HCT116 (cell line): ENCODE data around the gene CPT1A. TPM values are rescaled to one million over a fixed set of nuclear protein-coding genes. Genes with fewer than 3 reads are reported as not detected.
A peak's percentile ranks its signal among the peaks of the same experiment; 100 is the strongest.

ENCODE experiments used
- ATAC-seq: fragments of 200-7000 bp; cut with Tn5 transposase; 2 replicates; pipeline ENCODE4 v1.9.1; 2020; ENCODE audit warnings: mild to moderate bottlenecking, moderate library complexity
- BruUV-seq: library from RNA; stranded (reverse); fragments of 400-500 nt; replicated peaks from 2 replicates; lab custom pipeline; 2021; lab: Mats Ljungman, UMichigan
- CTCF ChIA-PET: fragments of 300-600 bp; sonication (Branson Sonifier 250); formaldehyde crosslinking; loops from one replicate; lab custom pipeline; 2021; ENCODE audit warnings: antibody characterized with exemption; lab: Charles Lee
- POLR2A ChIA-PET: fragments of 300-600, 350-600 bp; sonication (Branson Sonifier 250); formaldehyde crosslinking; loops from one replicate; lab custom pipeline; 2021; ENCODE audit warnings: antibody characterized with exemption; lab: Charles Lee
- RAD21 ChIA-PET, 2 experiments: fragments of 300-600 bp; sonication (Branson Sonifier 250); formaldehyde crosslinking; loops; one replicate each; lab custom pipeline; 2023; ENCODE audit warnings: low total read pairs in 2 of 2; ENCODE audit not compliant: uncharacterized antibody in 2 of 2, unreplicated experiment in 2 of 2, low non-redundant PET in 1 of 2; lab: Charles Lee
- DNase-seq: peaks from one replicate; pipeline ENCODE4 v3.0.0-alpha.2; 2010; ENCODE audit warnings: low read depth, low spot score
- H2AFZ ChIP-seq: fragments of 200-600 bp; shearing (Covaris generic), sonication (generic); 2 replicates; pipeline ENCODE4 v1.6.1; 2017; ENCODE audit warnings: low read depth, mixed run types, mixed read lengths, antibody characterized with exemption, low read length; ENCODE audit not compliant: poor library complexity, severe bottlenecking
- H3K27ac ChIP-seq: 2 replicates; pipeline ENCODE4 v1.5.1; 2012; ENCODE audit warnings: low read depth, low read length
- H3K27me3 ChIP-seq: fragments of 200-600 bp; sonication (generic); 2 replicates; pipeline ENCODE4 v1.6.1; 2016; ENCODE audit warnings: mixed run types, low read length, mixed read lengths; ENCODE audit not compliant: insufficient read depth
- H3K36me3 ChIP-seq, 2 experiments: fragments of 200-500 bp in 1 of 2; fragments of 200-600 bp in 1 of 2; sonication (Bioruptor generic) in 1 of 2; sonication (generic) in 1 of 2; 2 replicates each; pipeline versions ENCODE4 v1.5.1 to v1.6.1; 2014 to 2016; ENCODE audit warnings: low read length in 2 of 2, inconsistent platforms in 1 of 2, mixed read lengths in 1 of 2, mixed run types in 1 of 2; ENCODE audit not compliant: insufficient read depth in 2 of 2, control insufficient read depth in 1 of 2
- H3K4me1 ChIP-seq, 2 experiments: fragments of 200-600 bp in 1 of 2; sonication (generic) in 1 of 2; 2 replicates each; pipeline versions ENCODE4 v1.5.1 to v1.6.1; 2012 to 2017; ENCODE audit warnings: low read length in 2 of 2, inconsistent platforms in 1 of 2, mild to moderate bottlenecking in 1 of 2, mixed read lengths in 1 of 2, mixed run types in 1 of 2, moderate library complexity in 1 of 2; ENCODE audit not compliant: insufficient read depth in 2 of 2, control insufficient read depth in 1 of 2
- H3K4me2 ChIP-seq: fragments of 200-600 bp; sonication (generic); 2 replicates; pipeline ENCODE4 v1.6.1; 2017; ENCODE audit warnings: mixed run types, low read length, mixed read lengths
- H3K4me3 ChIP-seq, 2 experiments: fragments of 200-600 bp in 1 of 2; sonication (generic) in 1 of 2; replicated peaks in 1 of 2; 2 replicates each; pipeline ENCODE4 v1.5.1; 2011 to 2016; ENCODE audit warnings: low read length in 2 of 2, control low read depth in 1 of 2, low read depth in 1 of 2, mild to moderate bottlenecking in 1 of 2, mixed read lengths in 1 of 2, mixed run types in 1 of 2
- H3K79me2 ChIP-seq: fragments of 200-600 bp; sonication (generic); 2 replicates; pipeline ENCODE4 v1.6.1; 2017; ENCODE audit warnings: mild to moderate bottlenecking, mixed run types, low read length, moderate library complexity, mixed read lengths; ENCODE audit not compliant: insufficient read depth
- H3K9ac ChIP-seq: fragments of 200-600 bp; sonication (generic); 2 replicates; pipeline ENCODE4 v1.6.1; 2016; ENCODE audit warnings: low read length, mixed read lengths
- H3K9me2 ChIP-seq: fragments of 200-600 bp; sonication (generic), shearing (Covaris generic); 2 replicates; pipeline ENCODE4 v1.6.1; 2017; ENCODE audit warnings: mixed run types, mild to moderate bottlenecking, moderate library complexity; ENCODE audit not compliant: insufficient read depth
- H3K9me3 ChIP-seq, 2 experiments: fragments of 200-500 bp in 1 of 2; fragments of 200-600 bp in 1 of 2; sonication (Bioruptor generic) in 1 of 2; sonication (generic) in 1 of 2; 2 replicates each; pipeline ENCODE4 v1.6.1; 2014 to 2017; ENCODE audit warnings: low read length in 2 of 2, mixed read lengths in 2 of 2, inconsistent platforms in 1 of 2, low read depth in 1 of 2, mild to moderate bottlenecking in 1 of 2, mixed run types in 1 of 2, moderate library complexity in 1 of 2; ENCODE audit not compliant: control insufficient read depth in 1 of 2, insufficient read depth in 1 of 2
- H4K20me1 ChIP-seq: fragments of 200-600 bp; sonication (generic), shearing (Covaris generic); 2 replicates; pipeline ENCODE4 v1.6.1; 2017; ENCODE audit warnings: mixed run types, mild to moderate bottlenecking, moderate library complexity; ENCODE audit not compliant: insufficient read depth
- ATF3 ChIP-seq: IDR thresholded peaks from 2 replicates; pipeline ENCODE4 v1.6.1; 2012
- CBX3 ChIP-seq: IDR thresholded peaks from 2 replicates; pipeline ENCODE4 v1.6.1; 2012; ENCODE audit warnings: low read depth
- CEBPB ChIP-seq: IDR thresholded peaks from 2 replicates; pipeline ENCODE4 v1.6.1; 2012; ENCODE audit warnings: low read depth
- CTCF ChIP-seq, 3 experiments: fragments of 200-600 bp in 1 of 3; sonication (generic) in 1 of 3; IDR thresholded peaks in 2 of 3; conservative IDR thresholded peaks in 1 of 3; 2 replicates each; pipeline ENCODE4 v1.5.1; 2012 to 2017; ENCODE audit warnings: low read depth in 2 of 3, low read length in 2 of 3, antibody characterized with exemption in 1 of 3, borderline replicate concordance in 1 of 3, control low read depth in 1 of 3, mild to moderate bottlenecking in 1 of 3, mixed read lengths in 1 of 3, mixed run types in 1 of 3, moderate library complexity in 1 of 3; ENCODE audit not compliant: insufficient read depth in 1 of 3
- EGR1 ChIP-seq: IDR thresholded peaks from 2 replicates; pipeline ENCODE4 v1.6.1; 2012; ENCODE audit warnings: low read depth
- EZH2 ChIP-seq: fragments of 200-600 bp; sonication (generic); IDR thresholded peaks from 2 replicates; pipeline ENCODE4 v1.6.1; 2017; ENCODE audit warnings: antibody characterized with exemption, mixed run types
- EZH2phosphoT487 ChIP-seq: fragments of 200-600 bp; IDR thresholded peaks from 2 replicates; pipeline ENCODE4 v1.6.1; 2018; ENCODE audit warnings: antibody characterized with exemption, borderline replicate concordance
- POLR2A ChIP-seq: IDR thresholded peaks from 2 replicates; pipeline ENCODE4 v1.7.0; 2011; ENCODE audit warnings: borderline replicate concordance; ENCODE audit not compliant: insufficient read depth, insufficient read length; ENCODE audit errors: extremely low read depth
- POLR2AphosphoS5 ChIP-seq: IDR thresholded peaks from 2 replicates; pipeline ENCODE4 v1.6.1; 2011; ENCODE audit warnings: mild to moderate bottlenecking, low read depth, low read length, moderate library complexity
- RAD21 ChIP-seq: IDR thresholded peaks from 2 replicates; pipeline ENCODE4 v1.6.1; 2012; ENCODE audit warnings: low read depth, mild to moderate bottlenecking
- SIN3A ChIP-seq: IDR thresholded peaks from 2 replicates; pipeline ENCODE4 v1.6.1; 2012; ENCODE audit warnings: low read depth
- SP1 ChIP-seq: IDR thresholded peaks from 2 replicates; pipeline ENCODE4 v1.6.1; 2012; ENCODE audit warnings: low read depth
- intact Hi-C: fragments of 100-400 bp; cut with micrococcal nuclease; formaldehyde crosslinking; loops from 2 replicates; pipeline ENCODE4 v1.10.0; 2022
- total RNA-seq: library from RNA; stranded (reverse); gene quantifications from one replicate; pipeline ENCODE4 v1.2.1, GENCODE V29; 2021; ENCODE audit not compliant: unreplicated experiment
- TF ChIP-seq, protein P1 (sequence below): IDR thresholded peaks from 2 replicates; pipeline ENCODE4 v1.6.1; 2012

CPT1A gene
- total RNA-seq, 1 experiment from 2014 or later, result 54.4 TPM

DNA sequence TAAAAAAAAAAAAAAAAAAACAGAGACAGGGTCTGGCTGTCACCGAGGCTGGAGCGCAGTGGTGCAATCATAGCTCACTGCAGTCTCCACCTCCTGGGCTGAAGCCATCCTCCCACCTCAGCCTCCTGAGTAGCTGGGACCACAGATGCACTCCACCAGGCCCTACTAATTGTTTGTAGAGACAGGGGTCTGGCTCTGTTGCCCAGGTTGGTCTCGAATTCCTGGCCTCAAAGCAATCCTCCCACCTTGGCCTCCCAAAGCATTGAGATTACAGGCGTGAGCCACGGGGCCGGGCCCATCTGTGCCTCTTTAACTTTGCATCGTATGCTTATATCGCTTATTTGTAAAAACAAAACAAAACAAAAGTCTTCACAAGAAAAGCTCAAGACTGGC, 3.1 kb downstream of the CPT1A start:
- H3K4me3 ChIP-seq, result peak overlapping the region; percentile 43 to 84
- no peaks in the 10 kb centered on the region for H3K9me2 ChIP-seq
- peak overlapping the region; percentile 71 for H3K9ac ChIP-seq
- peaks cover 58% of the 10 kb centered on the region for H3K79me2 ChIP-seq
- peak overlapping the region; percentile 88 for H3K4me2 ChIP-seq
- no peaks in the 10 kb centered on the region for H3K36me3 ChIP-seq
- H3K9me3 ChIP-seq, result no peaks in the 10 kb centered on the region
- DNase-seq (no peak), ATAC-seq (no peak)
- POLR2A ChIA-PET, result no interaction called here
- H3K27me3 ChIP-seq, result no peaks in the 10 kb centered on the region
- RAD21 ChIA-PET, result no interaction called here
- no peak overlapping the region for H2AFZ ChIP-seq
- TF ChIP-seq EZH2phosphoT487, result no peak
- TF ChIP-seq CTCF (IDR thresholded peaks at IDR 0.05 in 2 of 3, conservative IDR thresholded peaks at IDR 0.05 in 1 of 3; ENCODE audit: borderline replicate concordance in 1 of 3, insufficient read depth in 1 of 3, low read depth in 2 of 3, low read length in 2 of 3), result no peak
- TF ChIP-seq, protein P1, sequence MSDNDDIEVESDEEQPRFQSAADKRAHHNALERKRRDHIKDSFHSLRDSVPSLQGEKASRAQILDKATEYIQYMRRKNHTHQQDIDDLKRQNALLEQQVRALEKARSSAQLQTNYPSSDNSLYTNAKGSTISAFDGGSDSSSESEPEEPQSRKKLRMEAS, result no peak
- no peak for TF ChIP-seq SIN3A
- TF ChIP-seq RAD21, result no peak
- TF ChIP-seq POLR2AphosphoS5, result no peak
- no peak for TF ChIP-seq ATF3
- no peak for TF ChIP-seq POLR2A
- no peak for TF ChIP-seq EZH2
- TF ChIP-seq SP1, result no peak
- no peak for TF ChIP-seq CEBPB
- TF ChIP-seq CBX3, result no peak
- TF ChIP-seq EGR1, result no peak
- intact Hi-C loops, result no loop called here
- H4K20me1 ChIP-seq, result no peaks in the 10 kb centered on the region
- peaks cover 31 to 59% of the 10 kb centered on the region in 2 experiments for H3K4me1 ChIP-seq
- CTCF ChIA-PET, result no interaction called here
- H3K27ac ChIP-seq, result peak overlapping the region; percentile 74
- BruUV-seq, result no TSS peak
